ENCODE measurements around the gene YAP1. TPM values are rescaled to one million over a fixed set of nuclear protein-coding genes. Genes with fewer than 3 reads are reported as not detected.

Gene YAP1
- total RNA-seq, 5 donors from 2014 or later (not counting 1 experiment from before 2014, with no cell fraction given): 0.23 to 0.86 (median 0.63) TPM

DNA sequence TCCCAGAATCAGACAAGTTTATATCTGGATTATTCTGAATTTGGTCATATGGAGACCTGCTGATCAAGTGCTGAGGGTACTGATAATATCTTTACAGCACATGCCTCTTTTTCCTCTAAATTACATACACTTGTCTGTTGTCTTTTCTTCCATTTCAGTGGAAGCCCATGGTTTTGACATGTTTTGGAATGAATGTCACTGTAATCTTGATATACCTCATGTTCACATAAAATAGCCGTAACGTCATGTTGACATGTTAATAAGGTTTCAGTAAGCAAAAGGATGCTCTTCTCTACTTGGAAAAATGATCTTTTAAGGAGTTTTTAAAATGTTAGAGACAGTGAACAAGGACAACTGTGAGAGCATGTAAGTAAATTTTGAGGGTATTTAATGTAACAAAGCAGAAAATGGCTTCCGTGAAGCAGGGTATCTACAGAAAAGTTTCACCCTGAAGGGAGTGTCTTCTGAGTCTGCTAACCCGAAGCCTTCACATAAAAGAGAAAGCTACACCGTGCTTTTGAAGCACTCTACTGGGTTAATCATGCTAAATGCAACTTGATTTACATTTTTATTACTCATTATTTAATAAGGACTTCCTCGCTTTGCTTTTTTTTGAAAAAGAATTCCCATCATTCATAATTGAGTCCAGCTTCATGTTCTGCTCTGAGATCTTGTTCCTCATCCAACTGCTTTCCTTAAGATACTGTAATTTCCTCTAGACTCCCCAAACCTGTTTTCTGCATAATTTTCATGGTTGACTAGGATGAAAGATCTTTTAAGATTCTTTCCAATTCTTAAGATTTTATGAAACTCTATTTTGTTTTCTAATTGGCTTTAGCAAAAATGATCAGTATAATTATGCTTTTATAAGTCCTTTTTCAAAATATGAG, 56.2 kb downstream of the YAP1 start:
- Mint-ChIP-seq H3K36me3 (no peaks in the 10 kb centered on the region), H3K27me3 (peaks cover 20 to 27% of the 10 kb centered on the region in 2 donors), H3K9me3 (no peaks in the 10 kb centered on the region), H3K4me1 (no peaks in the 10 kb centered on the region), H3K4me3 (no peak overlapping the region), H3K27ac (no peak overlapping the region)
- DNase-seq (no peak), ATAC-seq (replicated peaks in 1 of 4) (no peak)
- H3K4me1 ChIP-seq (ENCODE audit: control insufficient read depth in 1 of 2, extremely low read depth in 1 of 2, insufficient read depth in 2 of 2, low read length in 2 of 2): no peaks in the 10 kb centered on the region
- no peak overlapping the region for H3K27ac ChIP-seq (ENCODE audit: low read length)
- ChIA-PET CTCF (no interaction called here), POLR2A (no interaction called here)
- H3K4me3 ChIP-seq (ENCODE audit: control insufficient read depth in 1 of 2, extremely low read depth in 1 of 2, low read length in 1 of 2): no peak overlapping the region
- 53% methylated on average over 2 of the region's 6 CpGs for WGBS (ENCODE audit: insufficient coverage)
- H3K9me3 ChIP-seq: no peaks in the 10 kb centered on the region
- H3K27me3 ChIP-seq (replicated peaks in 1 of 2; ENCODE audit: control insufficient read depth in 2 of 2, extremely low read depth in 1 of 2, insufficient read depth in 2 of 2, low read length in 1 of 2): peaks cover 2 to 11% of the 10 kb centered on the region in 2 experiments
- no peaks in the 10 kb centered on the region for H3K36me3 ChIP-seq (ENCODE audit: control insufficient read depth in 2 of 2, extremely low read depth in 1 of 2, insufficient read depth in 1 of 2, low read length in 1 of 2)

DNA sequence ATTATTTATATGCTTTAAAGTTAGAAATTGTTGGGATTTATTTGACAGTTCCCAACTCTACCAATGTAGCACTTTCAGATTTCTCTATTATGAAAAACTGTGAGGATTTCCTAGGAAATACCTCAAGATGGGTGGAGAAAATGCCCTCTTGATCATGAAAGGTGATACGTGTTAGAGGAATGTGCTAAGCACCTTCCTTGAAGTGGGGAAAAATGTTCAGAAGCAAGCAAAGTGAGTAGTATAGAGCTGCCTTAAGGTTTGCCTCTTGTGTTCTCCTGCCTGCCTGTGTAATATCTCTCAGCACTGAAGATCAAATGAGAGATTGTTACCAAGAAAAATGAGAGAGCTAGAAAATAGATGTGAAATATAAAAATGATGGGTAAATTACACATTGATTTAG, 58.2 kb downstream of the YAP1 start:
- POLR2A ChIA-PET: no interaction called here
- peaks cover 24% of the 10 kb centered on the region in 2 donors for H3K27me3 Mint-ChIP-seq
- no peak overlapping the region for H3K27ac ChIP-seq (ENCODE audit: low read length)

DNA sequence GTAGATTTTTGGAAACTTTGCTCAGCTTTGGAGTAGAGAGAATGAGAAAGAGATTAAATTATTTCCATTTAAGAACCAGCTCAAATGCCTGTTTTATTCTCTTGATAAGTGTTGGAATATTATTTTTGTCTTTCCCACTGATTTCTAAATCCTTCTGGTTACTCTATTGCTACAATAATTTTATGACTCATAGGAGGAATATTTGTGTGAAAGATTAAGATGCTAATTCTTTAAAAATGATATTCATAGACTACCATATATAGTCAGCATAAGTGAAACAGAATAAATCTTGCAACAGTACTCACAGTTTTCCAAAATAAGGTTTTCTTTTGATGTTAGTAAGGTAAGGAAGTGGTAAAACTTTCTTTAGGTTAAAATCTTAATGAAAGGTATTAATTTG, 60.9 kb downstream of the YAP1 start:
- Histone ChIP-seq H3K27ac (ENCODE audit: low read length) (no peak overlapping the region), H3K4me1 (ENCODE audit: control insufficient read depth in 1 of 2, extremely low read depth in 1 of 2, insufficient read depth in 2 of 2, low read length in 2 of 2) (no peaks in the 10 kb centered on the region), H3K4me3 (ENCODE audit: control insufficient read depth in 1 of 2, extremely low read depth in 1 of 2, low read length in 1 of 2) (no peak overlapping the region), H3K9me3 (no peaks in the 10 kb centered on the region), H3K36me3 (ENCODE audit: control insufficient read depth in 2 of 2, extremely low read depth in 1 of 2, insufficient read depth in 1 of 2, low read length in 1 of 2) (no peaks in the 10 kb centered on the region), H3K27me3 (replicated peaks in 1 of 2; ENCODE audit: control insufficient read depth in 2 of 2, extremely low read depth in 1 of 2, insufficient read depth in 2 of 2, low read length in 1 of 2) (peaks cover 3 to 7% of the 10 kb centered on the region in 2 experiments)
- ATAC-seq (replicated peaks in 1 of 4): no peak
- ChIA-PET POLR2A (no interaction called here), CTCF (interaction anchor here in 1 of 2 donors (0.6 kb wide), 1 partner anchor 181 kb away, joined by 6 read pairs; no protein-coding TSS in a partner anchor)
- Mint-ChIP-seq H3K27ac (no peak overlapping the region), H3K9me3 (peaks cover 0 to 5% (median 0%) of the 10 kb centered on the region in 3 donors), H3K27me3 (peaks cover 20 to 23% of the 10 kb centered on the region in 2 donors), H3K36me3 (no peaks in the 10 kb centered on the region), H3K4me1 (no peaks in the 10 kb centered on the region), H3K4me3 (no peak overlapping the region)
- DNase-seq: no peak

More for the DNA sequence above, 58.2 kb downstream of the YAP1 start:
- no peaks in the 10 kb centered on the region for H3K4me1 Mint-ChIP-seq
- no peaks in the 10 kb centered on the region for H3K36me3 Mint-ChIP-seq
- Histone ChIP-seq H3K4me1 (ENCODE audit: control insufficient read depth in 1 of 2, extremely low read depth in 1 of 2, insufficient read depth in 2 of 2, low read length in 2 of 2) (no peaks in the 10 kb centered on the region), H3K4me3 (ENCODE audit: control insufficient read depth in 1 of 2, extremely low read depth in 1 of 2, low read length in 1 of 2) (no peak overlapping the region), H3K9me3 (no peaks in the 10 kb centered on the region), H3K36me3 (ENCODE audit: control insufficient read depth in 2 of 2, extremely low read depth in 1 of 2, insufficient read depth in 1 of 2, low read length in 1 of 2) (no peaks in the 10 kb centered on the region), H3K27me3 (replicated peaks in 1 of 2; ENCODE audit: control insufficient read depth in 2 of 2, extremely low read depth in 1 of 2, insufficient read depth in 2 of 2, low read length in 1 of 2) (peaks cover 1 to 11% of the 10 kb centered on the region in 2 experiments)
- CTCF ChIA-PET: no interaction called here
- ATAC-seq (replicated peaks in 1 of 4) (no peak), DNase-seq (no peak)
- no peak overlapping the region for H3K27ac Mint-ChIP-seq
- WGBS (ENCODE audit: insufficient coverage): 83% methylated on average over 1 of the region's 1 CpG
- no peak overlapping the region for H3K4me3 Mint-ChIP-seq
- H3K9me3 Mint-ChIP-seq: peaks cover 0 to 5% (median 0%) of the 10 kb centered on the region in 3 donors

DNA sequence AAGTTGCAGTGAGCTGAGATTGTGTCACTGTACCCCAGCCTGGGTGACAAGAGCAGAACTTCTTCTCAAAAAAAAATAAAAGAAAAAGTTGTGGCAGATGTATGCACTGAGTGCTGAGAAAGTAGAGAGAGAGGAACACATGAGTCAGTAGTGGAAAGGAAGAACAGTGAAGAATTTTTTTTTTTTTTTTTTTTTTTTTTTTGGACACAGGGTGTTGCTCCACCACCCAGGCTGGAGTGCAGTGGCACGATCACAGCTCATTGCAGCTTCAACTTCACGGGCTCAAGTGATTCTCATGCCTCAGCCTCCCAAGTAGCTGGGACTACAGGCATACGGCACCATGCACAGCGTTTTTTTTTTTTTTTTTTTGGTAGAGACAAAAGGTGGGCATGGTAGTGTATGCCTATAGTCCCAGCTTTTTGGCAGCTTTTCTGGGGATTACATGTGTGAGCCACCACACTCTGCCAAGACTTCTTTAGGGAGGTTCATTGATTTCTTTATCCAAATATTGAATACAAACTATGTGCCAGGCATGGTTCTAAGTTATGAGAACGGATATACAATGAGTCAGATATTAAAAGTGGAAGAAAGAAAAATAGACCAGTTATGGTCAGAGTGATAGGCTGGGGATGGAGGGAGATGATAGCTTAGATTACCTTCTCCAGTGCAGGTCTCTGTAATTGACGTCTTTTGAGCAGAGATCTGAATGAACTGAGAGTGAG, 62.0 kb downstream of the YAP1 start:
- Mint-ChIP-seq H3K4me1 (no peaks in the 10 kb centered on the region), H3K27ac (no peak overlapping the region), H3K36me3 (no peaks in the 10 kb centered on the region), H3K9me3 (peaks cover 0 to 5% (median 0%) of the 10 kb centered on the region in 3 donors), H3K4me3 (no peak overlapping the region), H3K27me3 (peaks cover 16 to 18% of the 10 kb centered on the region in 2 donors)
- H3K27ac ChIP-seq (ENCODE audit: low read length): no peak overlapping the region
- no peaks in the 10 kb centered on the region for H3K36me3 ChIP-seq (ENCODE audit: control insufficient read depth in 2 of 2, extremely low read depth in 1 of 2, insufficient read depth in 1 of 2, low read length in 1 of 2)
- H3K4me1 ChIP-seq (ENCODE audit: control insufficient read depth in 1 of 2, extremely low read depth in 1 of 2, insufficient read depth in 2 of 2, low read length in 2 of 2): no peaks in the 10 kb centered on the region
- ChIA-PET POLR2A (no interaction called here), CTCF (no interaction called here)
- 65% methylated on average over 2 of the region's 6 CpGs for WGBS (ENCODE audit: insufficient coverage)
- DNase-seq: no peak
- no peak for ATAC-seq (replicated peaks in 1 of 4)
- no peak overlapping the region for H3K4me3 ChIP-seq (ENCODE audit: control insufficient read depth in 1 of 2, extremely low read depth in 1 of 2, low read length in 1 of 2)
- no peaks in the 10 kb centered on the region for H3K9me3 ChIP-seq
- peaks cover 3 to 6% of the 10 kb centered on the region in 2 experiments for H3K27me3 ChIP-seq (replicated peaks in 1 of 2; ENCODE audit: control insufficient read depth in 2 of 2, extremely low read depth in 1 of 2, insufficient read depth in 2 of 2, low read length in 1 of 2)

DNA sequence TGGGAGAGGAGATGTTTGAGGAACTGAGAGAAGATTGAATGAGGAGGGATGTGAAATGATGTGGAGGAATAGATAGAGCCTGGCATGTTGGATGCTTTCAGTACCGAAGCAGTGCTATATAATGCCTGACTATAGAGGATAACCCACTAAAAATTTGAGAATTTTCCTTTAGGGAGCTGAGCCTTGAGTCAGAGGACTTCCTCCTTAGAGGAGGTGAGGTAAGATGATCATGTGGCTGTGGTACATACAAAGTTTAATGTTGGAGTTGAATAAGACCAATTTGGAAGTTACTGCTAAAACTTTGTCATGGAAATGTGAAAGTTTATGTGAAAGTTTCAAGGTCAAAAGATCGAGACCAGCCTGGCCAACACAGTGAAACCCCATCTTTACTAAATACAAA, 66.9 kb downstream of the YAP1 start:
- no peaks in the 10 kb centered on the region for H3K36me3 ChIP-seq (ENCODE audit: control insufficient read depth in 2 of 2, extremely low read depth in 1 of 2, insufficient read depth in 1 of 2, low read length in 1 of 2)
- Mint-ChIP-seq H3K4me1 (no peaks in the 10 kb centered on the region), H3K27ac (no peak overlapping the region), H3K27me3 (peaks cover 8 to 12% of the 10 kb centered on the region in 2 donors), H3K4me3 (no peak overlapping the region), H3K36me3 (no peaks in the 10 kb centered on the region), H3K9me3 (peaks cover 0 to 5% (median 0%) of the 10 kb centered on the region in 3 donors)
- H3K4me1 ChIP-seq (ENCODE audit: control insufficient read depth in 1 of 2, extremely low read depth in 1 of 2, insufficient read depth in 2 of 2, low read length in 2 of 2): no peaks in the 10 kb centered on the region
- no peak overlapping the region for H3K4me3 ChIP-seq (ENCODE audit: control insufficient read depth in 1 of 2, extremely low read depth in 1 of 2, low read length in 1 of 2)
- 86% methylated on average over 1 of the region's 2 CpGs for WGBS (ENCODE audit: insufficient coverage)
- no peak overlapping the region for H3K27ac ChIP-seq (ENCODE audit: low read length)
- DNase-seq: no peak
- POLR2A ChIA-PET: no interaction called here
- H3K27me3 ChIP-seq (replicated peaks in 1 of 2; ENCODE audit: control insufficient read depth in 2 of 2, extremely low read depth in 1 of 2, insufficient read depth in 2 of 2, low read length in 1 of 2): peaks cover 0 to 3% of the 10 kb centered on the region in 2 experiments
- CTCF ChIA-PET: no interaction called here
- no peaks in the 10 kb centered on the region for H3K9me3 ChIP-seq
- ATAC-seq (replicated peaks in 1 of 4): no peak

DNA sequence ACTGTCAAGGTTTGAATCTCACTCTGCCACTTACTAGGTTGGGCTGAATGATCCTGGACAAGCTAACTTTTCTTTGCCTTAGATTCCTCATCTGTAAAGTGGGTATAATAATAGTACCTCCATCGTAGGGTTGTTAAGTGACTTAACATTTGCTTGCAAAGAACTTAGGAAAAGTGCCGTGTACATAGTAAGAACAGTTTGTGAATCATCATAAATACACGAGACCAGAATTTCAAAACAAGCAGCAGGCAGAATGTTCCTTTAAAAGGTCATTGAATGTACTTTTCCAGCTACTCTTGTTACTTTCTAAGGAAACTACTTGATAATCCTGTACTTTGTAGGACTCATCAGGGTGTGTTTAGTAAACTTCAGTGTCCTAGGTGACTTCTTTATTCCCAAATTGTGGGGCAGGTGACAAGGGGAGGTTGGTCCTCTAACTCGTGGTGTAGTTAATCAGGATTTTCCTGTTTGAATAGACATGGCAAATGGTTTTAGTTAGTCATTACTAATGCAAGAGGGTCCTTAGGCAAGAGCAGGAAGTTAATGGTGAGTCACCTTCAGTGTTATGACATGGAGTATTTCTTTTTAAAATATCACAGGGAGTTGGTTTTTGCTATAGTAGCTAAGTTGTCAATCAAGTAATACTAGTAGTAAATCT, 67.9 kb downstream of the YAP1 start:
- DNase-seq (no peak), ATAC-seq (replicated peaks in 1 of 4) (no peak)
- Histone ChIP-seq H3K27ac (ENCODE audit: low read length) (no peak overlapping the region), H3K27me3 (replicated peaks in 1 of 2; ENCODE audit: control insufficient read depth in 2 of 2, extremely low read depth in 1 of 2, insufficient read depth in 2 of 2, low read length in 1 of 2) (peaks cover 0 to 3% of the 10 kb centered on the region in 2 experiments), H3K9me3 (no peaks in the 10 kb centered on the region), H3K4me3 (ENCODE audit: control insufficient read depth in 1 of 2, extremely low read depth in 1 of 2, low read length in 1 of 2) (no peak overlapping the region), H3K4me1 (ENCODE audit: control insufficient read depth in 1 of 2, extremely low read depth in 1 of 2, insufficient read depth in 2 of 2, low read length in 2 of 2) (no peaks in the 10 kb centered on the region), H3K36me3 (ENCODE audit: control insufficient read depth in 2 of 2, extremely low read depth in 1 of 2, insufficient read depth in 1 of 2, low read length in 1 of 2) (no peaks in the 10 kb centered on the region)
- H3K9me3 Mint-ChIP-seq: no peaks in the 10 kb centered on the region
- no peaks in the 10 kb centered on the region for H3K36me3 Mint-ChIP-seq
- WGBS (ENCODE audit: insufficient coverage): 66% methylated on average over 3 of the region's 4 CpGs
- CTCF ChIA-PET: interaction anchor here in 1 of 2 donors (0.6 kb wide), 1 partner anchor 397 kb away, joined by 3 read pairs; no protein-coding TSS in a partner anchor
- H3K27me3 Mint-ChIP-seq: peaks cover 3 to 6% of the 10 kb centered on the region in 2 donors
- H3K4me1 Mint-ChIP-seq: no peaks in the 10 kb centered on the region
- no peak overlapping the region for H3K4me3 Mint-ChIP-seq
- no peak overlapping the region for H3K27ac Mint-ChIP-seq
- POLR2A ChIA-PET: no interaction called here
